Activated naive CD8-positive, alpha-beta T cell treated with anti-CD3 and anti-CD28 coated beads, Interleukin-2, amount 50 U/mL, for 24 hours (primary cell): Measurements from ENCODE around the gene AKAP13.

Experiments used
- ATAC-seq: fragments of 150-1000 bp; cut with Tn5 transposase; one replicate; pipeline ENCODE4 v1.10.0; 2021
- DNase-seq: peaks from one replicate; pipeline ENCODE4 v3.0.0; 2021
- H3K27ac Mint-ChIP-seq: one replicate; pipeline ENCODE4 v1.8.0; 2021; ENCODE audit warnings: mild to moderate bottlenecking, mixed read lengths
- H3K27me3 Mint-ChIP-seq: one replicate; pipeline ENCODE4 v1.8.0; 2021; ENCODE audit warnings: mixed read lengths
- H3K36me3 Mint-ChIP-seq: one replicate; pipeline ENCODE4 v1.8.0; 2021; ENCODE audit warnings: low read depth, mixed read lengths
- H3K4me1 Mint-ChIP-seq: one replicate; pipeline ENCODE4 v1.8.0; 2021; ENCODE audit warnings: mixed read lengths
- H3K4me3 Mint-ChIP-seq: one replicate; pipeline ENCODE4 v1.8.0; 2021; ENCODE audit warnings: mild to moderate bottlenecking, moderate library complexity, mixed read lengths
- H3K9me3 Mint-ChIP-seq: one replicate; pipeline ENCODE4 v1.8.0; 2021; ENCODE audit warnings: mixed read lengths

AKAP13 gene

DNA sequence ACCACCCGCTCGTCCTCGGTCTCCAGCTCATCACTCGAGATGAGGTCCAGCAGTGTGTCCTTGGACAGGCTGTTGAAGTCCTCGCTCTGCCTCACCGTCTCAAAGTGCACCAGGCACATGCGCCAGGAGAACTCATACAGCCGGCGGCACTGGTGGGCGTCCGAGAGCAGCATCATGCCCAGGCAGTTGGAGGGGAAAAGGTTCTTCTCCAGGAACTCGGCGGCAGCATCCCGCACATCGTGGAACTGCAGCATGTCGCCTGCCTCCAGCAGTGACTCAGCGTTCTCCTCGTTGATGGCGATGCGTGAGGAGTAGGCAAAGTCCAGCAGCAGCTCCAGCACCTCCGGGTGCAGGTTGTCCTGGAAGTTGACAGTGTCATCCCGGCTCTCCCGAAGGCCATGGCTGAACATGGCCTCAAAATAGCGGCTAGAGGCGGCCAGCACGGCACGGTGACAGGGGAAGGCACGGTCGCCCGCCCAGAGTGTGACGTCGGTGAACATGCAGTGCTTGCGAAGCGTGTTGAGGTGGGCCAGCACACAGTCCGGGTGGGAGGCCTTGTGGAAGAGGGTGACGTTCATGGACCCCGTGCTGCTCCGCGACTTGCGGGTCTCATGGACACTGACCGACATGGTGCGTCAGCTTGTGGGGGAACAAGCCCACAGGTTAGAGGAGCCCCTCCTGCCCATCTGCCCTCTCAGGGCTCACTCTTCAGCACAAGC lies 388.9 kb downstream of the AKAP13 start:
- H3K9me3 Mint-ChIP-seq: no peaks in the 10 kb centered on the region
- ATAC-seq: no peak
- no peak overlapping the region for H3K4me3 Mint-ChIP-seq
- H3K27me3 Mint-ChIP-seq: no peaks in the 10 kb centered on the region
- no peaks in the 10 kb centered on the region for H3K36me3 Mint-ChIP-seq
- no peak overlapping the region for H3K27ac Mint-ChIP-seq
- H3K4me1 Mint-ChIP-seq: no peaks in the 10 kb centered on the region
- no peak for DNase-seq

DNA sequence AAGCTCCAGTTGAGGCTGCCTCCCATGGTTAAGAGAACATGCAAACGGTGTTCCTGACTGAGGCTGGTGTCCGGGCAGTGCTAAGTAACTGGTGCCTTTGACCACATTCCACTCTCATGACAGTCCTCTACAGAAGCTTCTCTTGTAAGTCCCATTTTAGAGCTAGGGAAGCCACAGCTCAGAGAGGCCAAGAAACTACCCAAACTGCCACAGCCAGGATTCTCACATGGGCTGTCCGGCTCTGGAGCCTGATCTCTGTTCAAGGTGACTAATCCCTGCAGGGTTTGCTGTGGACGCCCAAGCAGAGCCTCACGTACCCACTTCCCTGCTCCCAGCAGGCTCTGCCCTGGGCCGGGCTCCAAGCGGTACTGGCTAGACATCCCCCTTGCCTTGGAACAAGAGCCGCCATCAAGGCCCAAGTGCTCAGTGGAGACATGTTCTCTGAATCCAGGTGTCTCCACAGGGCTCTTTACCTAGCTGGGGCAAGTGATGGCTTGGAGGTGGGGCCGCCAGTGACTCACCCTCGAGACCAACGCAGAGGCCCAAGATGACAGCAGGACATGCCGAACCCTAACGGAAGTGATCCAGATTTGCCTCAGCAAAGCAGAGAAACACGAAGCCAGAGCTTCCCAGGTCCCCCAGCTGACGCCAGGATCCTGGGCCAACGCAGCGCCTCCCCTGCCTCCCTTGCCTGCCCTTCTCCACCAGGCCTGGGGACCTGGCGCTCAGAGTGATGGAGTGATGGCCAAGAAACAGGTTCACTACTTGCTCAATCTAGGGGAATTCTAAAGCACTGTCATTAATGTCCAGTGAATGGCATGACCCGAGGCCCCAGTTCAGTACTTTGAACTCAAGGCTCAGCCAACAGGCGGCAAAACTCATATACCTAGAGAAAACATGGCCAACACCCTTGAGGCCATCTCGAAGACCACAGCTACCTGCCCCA lies 390.0 kb downstream of the AKAP13 start:
- H3K4me1 Mint-ChIP-seq: no peaks in the 10 kb centered on the region
- H3K4me3 Mint-ChIP-seq: no peak overlapping the region
- ATAC-seq: no peak
- no peak overlapping the region for H3K27ac Mint-ChIP-seq
- H3K27me3 Mint-ChIP-seq: no peaks in the 10 kb centered on the region
- H3K36me3 Mint-ChIP-seq: no peaks in the 10 kb centered on the region
- DNase-seq: no peak
- H3K9me3 Mint-ChIP-seq: no peaks in the 10 kb centered on the region

DNA sequence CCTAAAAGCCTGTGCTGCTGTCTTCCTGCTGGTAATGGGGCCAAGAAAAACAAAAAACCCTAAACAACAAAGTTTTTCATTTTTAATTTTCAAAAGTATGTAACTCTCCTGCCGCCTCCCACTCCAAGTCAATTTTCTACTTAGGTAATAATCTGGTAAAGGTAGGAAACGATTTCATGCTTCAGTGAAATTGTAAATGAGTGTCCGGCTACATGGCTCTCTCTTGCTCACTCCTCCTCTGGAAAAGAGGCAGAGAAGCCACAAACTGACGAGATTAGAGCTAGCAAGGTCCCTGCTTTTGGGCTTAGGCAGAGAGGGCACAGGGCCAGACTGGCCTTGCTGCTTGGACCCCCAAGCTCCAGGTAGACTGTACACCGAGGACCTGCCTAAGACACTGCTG lies 390.9 kb downstream of the AKAP13 start:
- H3K27me3 Mint-ChIP-seq: no peaks in the 10 kb centered on the region
- ATAC-seq (no peak), DNase-seq (no peak)
- no peaks in the 10 kb centered on the region for H3K36me3 Mint-ChIP-seq
- no peak overlapping the region for H3K4me3 Mint-ChIP-seq
- no peaks in the 10 kb centered on the region for H3K9me3 Mint-ChIP-seq
- no peaks in the 10 kb centered on the region for H3K4me1 Mint-ChIP-seq
- no peak overlapping the region for H3K27ac Mint-ChIP-seq

DNA sequence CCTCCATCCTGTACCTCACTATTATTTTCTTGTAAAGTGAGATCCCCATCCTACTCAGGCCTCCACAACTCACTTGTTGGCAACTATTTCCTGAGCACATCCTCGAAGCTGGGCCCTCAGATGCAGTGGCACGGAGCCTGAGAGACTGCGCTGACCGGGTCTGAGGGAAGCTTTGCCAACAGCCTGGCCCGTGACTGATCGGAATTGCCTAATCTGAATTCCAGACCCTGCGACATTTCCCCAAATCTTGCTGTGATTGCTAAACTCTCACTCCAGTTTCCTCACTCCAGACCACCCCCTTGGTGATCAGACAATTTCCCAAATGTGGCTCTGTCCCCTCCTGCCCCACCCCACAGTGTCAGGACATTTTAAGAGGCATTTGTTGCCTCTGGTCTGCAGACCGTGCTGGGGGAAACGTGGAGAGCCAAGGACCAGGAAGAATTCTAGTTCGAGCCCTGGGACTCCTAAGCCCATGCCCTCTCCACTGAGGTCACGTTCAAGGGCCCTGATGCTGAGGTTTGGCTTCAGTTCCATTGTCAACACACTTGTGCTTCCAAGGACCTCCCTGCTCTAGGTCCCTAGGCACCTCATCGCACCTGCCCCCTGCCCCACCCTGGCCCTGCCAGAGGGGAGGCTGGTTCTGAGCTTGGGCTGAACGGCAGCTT lies 391.5 kb downstream of the AKAP13 start:
- H3K27ac Mint-ChIP-seq: no peak overlapping the region
- no peak for ATAC-seq
- H3K27me3 Mint-ChIP-seq: no peaks in the 10 kb centered on the region

DNA sequence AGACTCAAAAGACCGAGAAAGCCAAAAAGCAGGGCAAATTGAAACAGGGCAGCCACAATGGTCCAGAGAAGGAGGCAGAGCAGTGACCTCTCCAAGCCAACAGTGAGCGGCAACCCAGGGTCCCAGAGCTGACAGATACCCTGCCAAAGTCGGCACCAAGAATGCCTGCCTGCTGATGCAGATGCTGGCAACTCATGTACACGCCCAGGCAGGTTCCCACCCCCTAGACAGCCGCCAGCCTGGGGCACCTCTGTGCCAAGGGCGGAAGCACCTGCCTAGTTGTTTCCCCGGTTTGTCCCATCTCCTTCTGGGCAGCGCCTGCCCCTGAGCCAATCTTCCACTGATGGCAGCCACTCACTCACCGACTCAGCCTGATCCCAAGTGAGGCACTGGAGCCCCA lies 392.3 kb downstream of the AKAP13 start:
- ATAC-seq: no peak
- no peak for DNase-seq
- no peaks in the 10 kb centered on the region for H3K9me3 Mint-ChIP-seq
- H3K27me3 Mint-ChIP-seq: no peaks in the 10 kb centered on the region
- H3K4me1 Mint-ChIP-seq: no peaks in the 10 kb centered on the region
- no peak overlapping the region for H3K27ac Mint-ChIP-seq
- H3K36me3 Mint-ChIP-seq: no peaks in the 10 kb centered on the region
- H3K4me3 Mint-ChIP-seq: no peak overlapping the region

More for the DNA sequence above, 391.5 kb downstream of the AKAP13 start:
- Mint-ChIP-seq H3K4me3 (no peak overlapping the region), H3K36me3 (no peaks in the 10 kb centered on the region), H3K4me1 (no peaks in the 10 kb centered on the region), H3K9me3 (no peaks in the 10 kb centered on the region)
- DNase-seq: no peak

GRCh38 chr15:85773249-85773648 lies 392.8 kb downstream of the AKAP13 start:
- ATAC-seq (no peak), DNase-seq (no peak)
- no peak overlapping the region for H3K4me3 Mint-ChIP-seq
- H3K36me3 Mint-ChIP-seq: no peaks in the 10 kb centered on the region
- no peak overlapping the region for H3K27ac Mint-ChIP-seq
- H3K27me3 Mint-ChIP-seq: no peaks in the 10 kb centered on the region
- no peaks in the 10 kb centered on the region for H3K4me1 Mint-ChIP-seq
- H3K9me3 Mint-ChIP-seq: no peaks in the 10 kb centered on the region

DNA sequence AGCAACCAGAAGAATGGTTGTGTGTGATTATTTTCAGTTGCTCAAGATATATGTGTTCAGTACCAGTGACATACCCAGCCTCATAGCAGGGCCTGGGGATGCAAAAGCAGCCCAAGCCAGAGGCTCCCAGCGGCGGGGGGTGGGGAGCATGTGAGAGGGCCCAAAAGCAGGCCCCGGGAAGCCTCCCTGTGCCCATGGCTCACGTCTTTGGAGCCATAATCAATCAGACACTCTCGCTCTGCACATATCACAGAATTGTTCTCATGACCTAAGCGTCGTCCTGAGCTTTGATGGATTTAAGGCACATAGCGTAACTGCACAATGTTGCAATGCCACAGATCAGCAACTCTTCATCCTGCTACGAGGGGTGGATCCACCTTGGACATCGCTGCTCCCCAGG lies 393.6 kb downstream of the AKAP13 start:
- no peaks in the 10 kb centered on the region for H3K27me3 Mint-ChIP-seq
- H3K4me1 Mint-ChIP-seq: no peaks in the 10 kb centered on the region
- DNase-seq (no peak), ATAC-seq (no peak)
- no peaks in the 10 kb centered on the region for H3K9me3 Mint-ChIP-seq
- no peaks in the 10 kb centered on the region for H3K36me3 Mint-ChIP-seq
- no peak overlapping the region for H3K4me3 Mint-ChIP-seq
- no peak overlapping the region for H3K27ac Mint-ChIP-seq

DNA sequence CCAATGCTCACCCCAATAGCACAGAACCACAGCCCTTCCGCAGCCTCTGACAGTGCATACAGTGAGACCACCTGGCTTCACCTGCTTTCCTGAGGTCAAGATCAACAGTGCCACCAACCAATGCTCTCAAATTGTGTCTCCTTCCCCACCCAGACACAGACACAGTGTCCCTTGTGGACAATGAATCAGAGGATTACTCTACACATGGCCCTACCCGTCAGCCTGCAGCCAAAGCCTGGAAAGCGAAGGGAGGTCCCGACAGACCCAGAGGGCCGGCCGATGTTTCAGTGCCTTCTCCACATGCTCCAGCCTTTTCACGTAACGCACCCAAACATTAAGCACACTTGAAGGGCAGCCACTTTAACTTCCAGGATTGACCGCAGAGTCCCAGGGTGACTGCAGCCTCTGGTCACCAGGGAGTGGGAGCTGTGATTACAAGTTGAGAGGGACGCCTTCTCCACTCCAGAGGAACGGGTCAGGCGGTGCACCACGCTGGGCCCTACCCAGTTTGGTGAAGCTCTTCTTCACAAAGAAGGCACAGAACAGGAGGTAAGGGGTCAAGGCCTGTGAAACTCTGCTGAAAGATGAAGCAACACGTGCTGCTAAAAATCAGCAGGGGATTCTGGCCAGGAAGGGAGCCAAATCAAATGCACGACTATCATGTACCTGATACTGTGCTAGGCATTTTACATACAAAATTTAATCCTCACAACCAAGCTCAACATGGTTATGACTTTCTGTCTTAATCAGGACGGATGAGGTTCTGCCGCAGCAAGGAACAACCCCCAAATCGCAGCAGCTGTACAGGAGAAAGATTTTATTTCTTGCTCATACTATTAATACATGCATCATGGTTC lies 397.1 kb downstream of the AKAP13 start:
- Mint-ChIP-seq H3K36me3 (no peaks in the 10 kb centered on the region), H3K27me3 (no peaks in the 10 kb centered on the region), H3K27ac (no peak overlapping the region), H3K9me3 (no peaks in the 10 kb centered on the region), H3K4me3 (no peak overlapping the region), H3K4me1 (peaks cover 13% of the 10 kb centered on the region)
- ATAC-seq: no peak
- DNase-seq: no peak

- Mint-ChIP-seq H3K27ac (no peak overlapping the region), H3K9me3 (no peaks in the 10 kb centered on the region), H3K4me1 (peaks cover 16% of the 10 kb centered on the region), H3K36me3 (no peaks in the 10 kb centered on the region), H3K4me3 (no peak overlapping the region), H3K27me3 (no peaks in the 10 kb centered on the region)
- DNase-seq (no peak), ATAC-seq (no peak)
These were observed 397.8 kb downstream of the AKAP13 start for GRCh38 chr15:85778107-85778776.

GRCh38 chr15:85779249-85779648 lies 398.8 kb downstream of the AKAP13 start:
- Mint-ChIP-seq H3K9me3 (no peaks in the 10 kb centered on the region), H3K4me3 (no peak overlapping the region), H3K36me3 (no peaks in the 10 kb centered on the region), H3K27me3 (no peaks in the 10 kb centered on the region), H3K27ac (no peak overlapping the region), H3K4me1 (peaks cover 21% of the 10 kb centered on the region)
- no peak for DNase-seq
- no peak for ATAC-seq

DNA sequence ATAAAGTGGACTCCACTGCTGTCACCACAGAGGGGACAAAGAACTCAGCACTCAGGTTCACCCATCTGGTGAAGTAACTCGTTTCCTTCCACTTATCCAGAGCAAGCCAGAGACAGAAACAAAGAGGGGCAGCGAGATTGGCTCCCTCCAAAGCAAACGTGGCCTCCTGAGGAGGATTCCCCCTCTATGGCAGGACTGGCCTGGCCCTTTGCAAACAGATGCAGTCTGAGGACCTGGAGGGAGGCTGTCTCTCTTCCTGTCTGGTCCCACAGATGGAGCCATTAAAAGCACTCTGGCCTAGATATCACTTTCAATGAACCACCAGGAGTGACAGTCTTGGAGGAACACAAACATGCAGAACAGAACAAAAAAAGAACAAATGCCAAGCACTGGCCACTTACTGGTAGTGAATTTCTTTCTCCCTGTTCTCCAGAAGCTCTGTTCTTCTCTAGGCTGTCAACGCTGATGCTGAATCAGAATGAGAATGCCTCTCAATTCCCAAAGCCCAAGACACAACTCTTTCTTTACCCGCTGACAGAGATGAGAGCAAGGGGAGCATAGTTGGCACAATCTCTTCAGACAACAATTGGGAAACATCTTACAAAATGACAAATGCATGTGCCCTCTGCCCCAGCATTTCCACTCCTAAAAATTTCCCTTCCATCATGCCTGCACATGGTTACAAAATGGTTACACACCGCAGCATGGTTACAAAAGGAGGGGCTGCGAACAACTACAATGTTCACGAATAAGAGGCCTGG lies 400.0 kb downstream of the AKAP13 start:
- Mint-ChIP-seq H3K9me3 (no peaks in the 10 kb centered on the region), H3K4me1 (peaks cover 31% of the 10 kb centered on the region), H3K27me3 (no peaks in the 10 kb centered on the region), H3K27ac (no peak overlapping the region), H3K36me3 (no peaks in the 10 kb centered on the region), H3K4me3 (no peak overlapping the region)
- ATAC-seq: no peak
- no peak for DNase-seq

GRCh38 chr15:85781099-85781498 lies 400.7 kb downstream of the AKAP13 start:
- peaks cover 37% of the 10 kb centered on the region for H3K4me1 Mint-ChIP-seq
- H3K4me3 Mint-ChIP-seq: no peak overlapping the region
- no peak for DNase-seq
- ATAC-seq: no peak
- no peak overlapping the region for H3K27ac Mint-ChIP-seq
- H3K36me3 Mint-ChIP-seq: no peaks in the 10 kb centered on the region
- no peaks in the 10 kb centered on the region for H3K9me3 Mint-ChIP-seq
- H3K27me3 Mint-ChIP-seq: no peaks in the 10 kb centered on the region

- Mint-ChIP-seq H3K4me3 (no peak overlapping the region), H3K36me3 (no peaks in the 10 kb centered on the region), H3K27ac (no peak overlapping the region), H3K9me3 (no peaks in the 10 kb centered on the region), H3K27me3 (no peaks in the 10 kb centered on the region), H3K4me1 (peaks cover 44% of the 10 kb centered on the region)
- no peak for DNase-seq
- ATAC-seq: no peak
These were observed 401.7 kb downstream of the AKAP13 start for GRCh38 chr15:85782064-85782463.
